GM12801 (cell line): ENCODE results near the gene QPRT.

Experiments used
- TF ChIP-seq, protein P1 (sequence below): IDR thresholded peaks from one replicate; pipeline ENCODE4 v1.5.1; 2011; ENCODE audit warnings: control low read depth; ENCODE audit not compliant: insufficient read length; ENCODE audit errors: extremely low read depth

QPRT gene

GRCh38 chr16:29720703-29721102 lies 41.7 kb downstream of the QPRT start:
- TF ChIP-seq, protein P1, sequence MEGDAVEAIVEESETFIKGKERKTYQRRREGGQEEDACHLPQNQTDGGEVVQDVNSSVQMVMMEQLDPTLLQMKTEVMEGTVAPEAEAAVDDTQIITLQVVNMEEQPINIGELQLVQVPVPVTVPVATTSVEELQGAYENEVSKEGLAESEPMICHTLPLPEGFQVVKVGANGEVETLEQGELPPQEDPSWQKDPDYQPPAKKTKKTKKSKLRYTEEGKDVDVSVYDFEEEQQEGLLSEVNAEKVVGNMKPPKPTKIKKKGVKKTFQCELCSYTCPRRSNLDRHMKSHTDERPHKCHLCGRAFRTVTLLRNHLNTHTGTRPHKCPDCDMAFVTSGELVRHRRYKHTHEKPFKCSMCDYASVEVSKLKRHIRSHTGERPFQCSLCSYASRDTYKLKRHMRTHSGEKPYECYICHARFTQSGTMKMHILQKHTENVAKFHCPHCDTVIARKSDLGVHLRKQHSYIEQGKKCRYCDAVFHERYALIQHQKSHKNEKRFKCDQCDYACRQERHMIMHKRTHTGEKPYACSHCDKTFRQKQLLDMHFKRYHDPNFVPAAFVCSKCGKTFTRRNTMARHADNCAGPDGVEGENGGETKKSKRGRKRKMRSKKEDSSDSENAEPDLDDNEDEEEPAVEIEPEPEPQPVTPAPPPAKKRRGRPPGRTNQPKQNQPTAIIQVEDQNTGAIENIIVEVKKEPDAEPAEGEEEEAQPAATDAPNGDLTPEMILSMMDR = no peak

DNA sequence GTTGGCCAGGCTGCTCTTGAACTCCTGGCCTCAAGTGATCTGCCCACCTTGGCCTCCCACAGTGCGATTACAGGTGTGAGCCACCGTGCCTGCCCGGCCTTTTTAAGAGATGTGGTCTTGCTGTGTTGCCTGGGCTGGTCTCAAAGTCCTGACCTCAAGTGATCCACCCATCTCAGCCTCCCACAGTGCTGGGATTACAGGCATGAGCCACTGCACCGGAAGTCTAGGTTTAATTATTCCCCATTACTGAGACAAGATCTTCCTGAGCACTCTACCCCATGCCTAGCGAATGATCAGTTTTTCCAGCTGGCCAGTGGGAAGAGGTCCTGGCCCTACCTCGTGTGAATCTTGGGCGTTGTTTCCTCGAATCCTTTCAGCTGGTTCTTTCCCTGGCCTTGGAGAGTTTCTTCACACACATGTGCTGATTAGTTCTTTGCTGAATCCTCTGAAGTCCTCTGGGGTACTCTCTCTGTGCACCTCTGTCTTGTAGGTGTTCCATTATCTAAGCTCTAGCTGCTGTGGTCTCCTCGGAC lies 47.9 kb downstream of the QPRT start:
- TF ChIP-seq, protein P1 = no peak

- TF ChIP-seq, protein P1 = no peak
Observed at GRCh38 chr16:29727452-29727851, 48.5 kb downstream of the QPRT start.

DNA sequence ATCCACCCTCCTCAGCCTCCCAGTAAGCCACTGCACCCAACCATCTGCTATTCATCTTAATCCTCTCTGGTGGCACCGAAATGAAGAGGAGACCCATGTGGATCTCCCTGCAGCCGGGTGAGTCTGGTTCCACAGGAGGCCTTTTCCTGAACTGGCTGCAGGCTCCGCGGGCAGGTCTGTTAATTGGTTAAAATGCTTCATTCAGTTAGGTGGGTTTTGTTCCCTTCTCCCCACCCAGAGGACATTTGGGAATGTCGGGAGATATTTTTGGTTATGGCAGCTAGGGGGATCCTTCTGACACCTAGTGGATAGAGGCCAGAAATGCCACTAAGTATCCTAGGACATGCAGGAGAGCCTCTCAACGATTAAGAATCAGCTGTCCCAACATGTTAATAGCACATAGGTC lies 50.1 kb downstream of the QPRT start:
- TF ChIP-seq, protein P1 = no peak

DNA sequence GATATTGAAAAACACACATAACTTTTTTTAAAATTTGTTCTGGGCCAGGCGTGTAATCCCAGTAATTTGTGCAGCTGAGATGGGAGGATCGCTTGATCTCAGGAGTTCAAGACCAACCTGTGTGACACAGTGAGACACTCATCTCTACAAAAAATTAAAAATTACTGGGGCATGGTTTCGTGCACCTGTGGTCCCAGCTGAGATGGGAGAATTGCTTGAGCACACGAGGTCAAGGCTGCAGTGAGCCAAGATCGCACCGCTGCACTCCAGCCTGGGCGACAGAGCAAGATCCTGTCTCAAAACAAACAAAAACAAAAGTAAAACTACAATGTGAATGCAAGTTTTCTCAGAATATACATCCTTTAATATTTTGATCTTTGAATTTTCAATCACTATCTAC lies 51.7 kb downstream of the QPRT start:
- TF ChIP-seq, protein P1 = no peak

GRCh38 chr16:29734786-29735185 lies 55.8 kb downstream of the QPRT start:
- TF ChIP-seq, protein P1 = no peak

DNA sequence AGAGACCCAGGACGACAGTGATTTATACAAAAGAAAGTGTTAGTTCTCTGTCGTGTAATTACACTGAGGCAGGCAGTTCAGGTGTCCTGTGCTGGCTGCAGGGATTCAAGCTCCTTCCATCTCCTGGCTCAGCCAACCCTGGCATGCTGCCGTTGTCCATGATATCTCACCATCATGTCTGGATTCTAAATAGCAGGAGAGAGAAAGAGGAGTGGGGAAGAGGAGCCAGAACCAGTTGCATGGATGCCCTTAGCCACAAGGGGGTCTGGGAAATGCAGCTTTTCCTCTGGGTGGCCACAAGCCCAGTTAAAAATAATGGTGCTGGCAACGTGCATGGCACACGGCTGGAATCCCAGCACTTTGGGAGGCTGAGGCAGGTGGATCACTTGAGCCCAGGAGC lies 57.1 kb downstream of the QPRT start:
- TF ChIP-seq, protein P1 = no peak
